ENCODE results near the gene TGIF1.
"Not testable (repeated sequence)": the region's sequence is repeated elsewhere in the genome, so short reads cannot be mapped to it uniquely, and the experiment has no call there.

Gene TGIF1

DNA sequence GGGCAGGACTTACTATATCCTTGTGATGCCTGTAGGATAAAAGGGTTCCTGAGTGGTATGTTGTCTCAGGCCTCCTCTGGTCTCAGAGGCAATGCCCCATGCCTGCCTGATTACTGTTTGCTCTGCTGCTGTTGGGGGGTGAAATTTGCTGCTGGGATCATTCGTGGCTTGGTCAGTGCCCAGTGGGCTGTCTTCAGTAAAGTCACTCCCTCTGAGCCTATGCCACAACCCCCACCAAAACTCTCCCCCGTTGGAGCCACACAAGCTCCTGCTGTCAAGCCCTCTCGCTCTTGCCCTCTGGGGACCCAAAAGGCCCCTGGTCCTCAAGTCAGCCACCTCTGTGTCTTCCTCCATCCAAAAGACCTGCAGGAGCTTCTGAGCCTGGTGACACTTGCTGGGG, 38.6 kb upstream of the TGIF1 start:
- Histone ChIP-seq H3K4me3 (ENCODE audit: low read depth in 1 of 5, low read length in 5 of 5) (peak overlapping the region; percentile 49 to 62 (median 58)), H3K9me3 (ENCODE audit: control insufficient read depth in 5 of 5, low read length in 5 of 5) (no peaks in the 10 kb centered on the region), H3K4me1 (ENCODE audit: control insufficient read depth in 5 of 5, insufficient read depth in 5 of 5, low read length in 5 of 5) (peaks cover 0 to 6% (median 6%) of the 10 kb centered on the region in 5 donors), H3K27ac (ENCODE audit: low read depth, low read length) (no peak overlapping the region), H3K27me3 (ENCODE audit: control insufficient read depth in 5 of 5, insufficient read depth in 4 of 5, low read length in 5 of 5) (peaks cover 0 to 8% (median 7%) of the 10 kb centered on the region in 5 donors), H3K9ac (ENCODE audit: low read length in 5 of 5) (no peak overlapping the region), H3K36me3 (ENCODE audit: control insufficient read depth in 5 of 5, insufficient read depth in 5 of 5, low read length in 5 of 5) (no peaks in the 10 kb centered on the region)

DNA sequence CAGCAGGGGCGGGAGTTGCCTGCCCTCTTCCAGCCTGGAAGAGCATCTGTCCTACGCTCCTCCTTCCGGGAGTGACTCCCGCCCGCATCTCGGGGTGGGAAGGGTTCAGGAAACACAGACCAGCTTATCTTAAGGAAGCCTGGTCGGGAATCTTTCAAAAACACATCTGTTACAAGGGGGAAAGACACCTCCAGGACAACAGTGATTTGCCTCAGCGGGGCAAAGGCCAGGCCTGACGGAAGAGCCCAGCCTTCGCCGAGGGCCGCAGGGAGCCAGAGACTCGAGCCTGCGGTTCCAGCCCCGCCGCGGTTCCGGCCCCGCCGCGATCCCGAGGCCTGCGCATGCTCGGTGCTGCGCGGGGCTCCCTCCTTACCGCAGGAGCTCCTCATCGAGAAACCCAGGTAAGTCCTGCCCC, 38.1 kb upstream of the TGIF1 start:
- Histone ChIP-seq H3K9ac (ENCODE audit: low read length in 5 of 5) (peak overlapping the region in 2 of 5 donors; percentile 20 to 35), H3K4me3 (ENCODE audit: low read depth in 1 of 5, low read length in 5 of 5) (peak overlapping the region; percentile 49 to 62 (median 58)), H3K27me3 (ENCODE audit: control insufficient read depth in 5 of 5, insufficient read depth in 4 of 5, low read length in 5 of 5) (peaks cover 0 to 8% (median 7%) of the 10 kb centered on the region in 5 donors), H3K4me1 (ENCODE audit: control insufficient read depth in 5 of 5, insufficient read depth in 5 of 5, low read length in 5 of 5) (peaks cover 0 to 6% (median 6%) of the 10 kb centered on the region in 5 donors), H3K27ac (ENCODE audit: low read depth, low read length) (no peak overlapping the region), H3K36me3 (ENCODE audit: control insufficient read depth in 5 of 5, insufficient read depth in 5 of 5, low read length in 5 of 5) (no peaks in the 10 kb centered on the region), H3K9me3 (ENCODE audit: control insufficient read depth in 5 of 5, low read length in 5 of 5) (no peaks in the 10 kb centered on the region)

DNA sequence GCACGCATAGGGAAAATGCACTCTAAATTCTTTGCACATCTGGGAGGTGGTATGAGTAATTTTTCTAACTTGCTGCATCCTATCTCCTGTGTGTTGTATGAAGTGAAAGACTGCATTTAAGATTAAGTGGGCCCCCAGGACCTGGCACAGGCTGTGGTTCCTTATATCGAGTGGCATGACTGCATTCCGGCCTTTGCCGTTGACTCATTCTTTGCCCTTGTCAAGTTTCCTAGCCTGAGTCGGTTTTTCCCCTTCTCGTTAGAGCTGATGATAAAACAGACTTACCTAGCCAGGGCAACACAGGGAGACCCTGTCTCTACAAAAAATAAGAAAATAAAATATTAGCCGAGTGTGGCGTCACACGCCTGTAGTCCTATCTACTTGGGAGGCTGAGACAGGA, 37.4 kb upstream of the TGIF1 start:
- not testable (repeated sequence) for H3K27ac ChIP-seq (ENCODE audit: low read depth, low read length); H3K4me1 ChIP-seq (ENCODE audit: control insufficient read depth in 5 of 5, insufficient read depth in 5 of 5, low read length in 5 of 5); H3K9me3 ChIP-seq (ENCODE audit: control insufficient read depth in 5 of 5, low read length in 5 of 5); H3K36me3 ChIP-seq (ENCODE audit: control insufficient read depth in 5 of 5, insufficient read depth in 5 of 5, low read length in 5 of 5); H3K27me3 ChIP-seq (ENCODE audit: control insufficient read depth in 5 of 5, insufficient read depth in 4 of 5, low read length in 5 of 5); H3K9ac ChIP-seq (ENCODE audit: low read length in 5 of 5)
- H3K4me3 ChIP-seq (ENCODE audit: low read depth in 1 of 5, low read length in 5 of 5), result peak overlapping the region in 1 of 5 donors; percentile 27

DNA sequence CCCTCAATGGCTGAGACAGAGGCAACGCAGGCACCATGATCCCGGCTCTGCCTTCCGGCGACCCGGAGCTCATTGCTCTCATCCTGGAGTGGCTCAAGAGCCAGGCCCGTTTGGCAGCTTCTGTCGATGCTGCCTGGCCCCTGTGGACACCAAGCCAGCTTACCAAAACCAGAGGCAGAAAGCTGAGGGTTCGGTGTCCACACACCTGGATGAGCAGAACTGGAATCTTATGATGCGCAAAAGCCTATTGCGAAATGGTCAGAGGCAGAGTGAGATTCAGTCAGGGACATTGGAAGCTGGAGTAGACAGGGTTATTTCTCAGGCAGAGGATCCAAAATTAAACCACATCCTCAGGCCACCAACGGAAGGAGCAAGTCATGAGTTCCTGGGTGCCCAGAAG, 34.9 kb upstream of the TGIF1 start:
- H3K9me3 ChIP-seq (ENCODE audit: control insufficient read depth in 5 of 5, low read length in 5 of 5), result no peaks in the 10 kb centered on the region
- H3K27me3 ChIP-seq (ENCODE audit: control insufficient read depth in 5 of 5, insufficient read depth in 4 of 5, low read length in 5 of 5), result peaks cover 0 to 8% (median 7%) of the 10 kb centered on the region in 5 donors
- H3K9ac ChIP-seq (ENCODE audit: low read length in 5 of 5), result no peak overlapping the region
- H3K27ac ChIP-seq (ENCODE audit: low read depth, low read length), result no peak overlapping the region
- peaks cover 0 to 6% (median 6%) of the 10 kb centered on the region in 5 donors for H3K4me1 ChIP-seq (ENCODE audit: control insufficient read depth in 5 of 5, insufficient read depth in 5 of 5, low read length in 5 of 5)
- H3K36me3 ChIP-seq (ENCODE audit: control insufficient read depth in 5 of 5, insufficient read depth in 5 of 5, low read length in 5 of 5), result no peaks in the 10 kb centered on the region
- no peak overlapping the region for H3K4me3 ChIP-seq (ENCODE audit: low read depth in 1 of 5, low read length in 5 of 5)

DNA sequence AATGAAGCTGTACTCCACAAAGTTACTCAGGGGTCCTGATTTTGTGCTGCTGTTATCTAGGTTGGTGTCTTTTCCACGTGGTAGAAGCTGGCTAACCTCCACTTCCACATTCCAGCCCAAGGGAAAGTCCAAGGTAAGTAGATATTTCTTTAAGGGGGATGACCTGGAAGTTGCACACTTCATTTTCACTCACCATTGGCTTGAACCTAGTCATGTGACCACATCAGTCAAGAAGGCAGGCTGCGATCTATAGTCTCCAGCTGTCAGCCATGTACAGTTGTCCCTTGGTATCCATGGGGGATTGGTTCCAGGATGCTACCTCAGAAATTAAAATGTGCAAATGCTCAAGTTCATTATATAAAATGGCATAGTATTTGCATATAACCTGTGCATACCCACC, 31.9 kb upstream of the TGIF1 start:
- no peaks in the 10 kb centered on the region for H3K27me3 ChIP-seq (ENCODE audit: control insufficient read depth in 5 of 5, insufficient read depth in 4 of 5, low read length in 5 of 5)
- no peak overlapping the region for H3K9ac ChIP-seq (ENCODE audit: low read length in 5 of 5)
- no peaks in the 10 kb centered on the region for H3K36me3 ChIP-seq (ENCODE audit: control insufficient read depth in 5 of 5, insufficient read depth in 5 of 5, low read length in 5 of 5)
- no peaks in the 10 kb centered on the region for H3K4me1 ChIP-seq (ENCODE audit: control insufficient read depth in 5 of 5, insufficient read depth in 5 of 5, low read length in 5 of 5)
- peaks cover 0 to 7% (median 0%) of the 10 kb centered on the region in 5 donors for H3K9me3 ChIP-seq (ENCODE audit: control insufficient read depth in 5 of 5, low read length in 5 of 5)
- H3K27ac ChIP-seq (ENCODE audit: low read depth, low read length), result no peak overlapping the region
- no peak overlapping the region for H3K4me3 ChIP-seq (ENCODE audit: low read depth in 1 of 5, low read length in 5 of 5)

DNA sequence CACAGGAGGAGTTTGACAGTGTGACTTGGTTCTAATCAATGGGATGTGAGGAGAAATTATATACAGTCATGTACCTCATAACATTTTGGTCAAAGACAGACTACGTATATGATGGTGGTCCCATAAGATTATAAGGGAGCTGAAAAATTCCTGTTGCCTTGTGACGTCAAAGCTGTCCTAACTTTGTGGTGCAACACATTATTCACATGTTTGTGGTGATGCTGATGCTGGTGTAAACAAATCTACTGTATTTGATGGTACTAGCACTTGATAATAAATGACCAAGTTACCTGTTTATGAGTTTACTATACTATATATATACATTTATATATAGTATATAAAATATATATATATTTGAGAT, 29.1 kb upstream of the TGIF1 start:
- Histone ChIP-seq H3K4me1 (ENCODE audit: control insufficient read depth in 5 of 5, insufficient read depth in 5 of 5, low read length in 5 of 5) (no peaks in the 10 kb centered on the region), H3K27me3 (ENCODE audit: control insufficient read depth in 5 of 5, insufficient read depth in 4 of 5, low read length in 5 of 5) (no peaks in the 10 kb centered on the region)

DNA sequence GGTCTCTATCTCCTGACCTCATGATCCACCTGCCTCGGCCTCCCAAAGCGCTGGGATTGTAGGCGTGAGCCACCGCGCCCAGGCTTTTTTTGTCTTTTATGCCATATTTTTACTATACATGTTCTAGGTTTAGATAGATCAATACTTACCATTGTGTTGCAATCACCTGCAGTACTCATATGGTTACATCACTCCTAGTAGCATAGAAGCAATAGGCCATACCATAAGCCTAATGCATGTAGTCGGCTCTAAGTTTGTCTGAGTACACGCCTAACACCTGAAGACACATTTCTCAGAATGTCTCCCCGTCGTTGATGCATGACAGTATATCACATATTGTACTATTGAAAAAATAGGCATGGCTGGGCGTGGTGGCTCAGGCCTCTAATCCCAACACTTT, 27.1 kb upstream of the TGIF1 start:
- no peak overlapping the region for H3K27ac ChIP-seq (ENCODE audit: low read depth, low read length)
- H3K9me3 ChIP-seq (ENCODE audit: control insufficient read depth in 5 of 5, low read length in 5 of 5), result peaks cover 0 to 7% (median 0%) of the 10 kb centered on the region in 5 donors
- H3K9ac ChIP-seq (ENCODE audit: low read length in 5 of 5), result no peak overlapping the region
- no peaks in the 10 kb centered on the region for H3K27me3 ChIP-seq (ENCODE audit: control insufficient read depth in 5 of 5, insufficient read depth in 4 of 5, low read length in 5 of 5)
- H3K4me3 ChIP-seq (ENCODE audit: low read depth in 1 of 5, low read length in 5 of 5), result no peak overlapping the region
- no peaks in the 10 kb centered on the region for H3K4me1 ChIP-seq (ENCODE audit: control insufficient read depth in 5 of 5, insufficient read depth in 5 of 5, low read length in 5 of 5)
- no peaks in the 10 kb centered on the region for H3K36me3 ChIP-seq (ENCODE audit: control insufficient read depth in 5 of 5, insufficient read depth in 5 of 5, low read length in 5 of 5)

More for the DNA sequence above, 29.1 kb upstream of the TGIF1 start:
- Histone ChIP-seq H3K9me3 (ENCODE audit: control insufficient read depth in 5 of 5, low read length in 5 of 5) (peaks cover 0 to 7% (median 0%) of the 10 kb centered on the region in 5 donors), H3K27ac (ENCODE audit: low read depth, low read length) (no peak overlapping the region), H3K4me3 (ENCODE audit: low read depth in 1 of 5, low read length in 5 of 5) (no peak overlapping the region), H3K36me3 (ENCODE audit: control insufficient read depth in 5 of 5, insufficient read depth in 5 of 5, low read length in 5 of 5) (no peaks in the 10 kb centered on the region), H3K9ac (ENCODE audit: low read length in 5 of 5) (no peak overlapping the region)

DNA sequence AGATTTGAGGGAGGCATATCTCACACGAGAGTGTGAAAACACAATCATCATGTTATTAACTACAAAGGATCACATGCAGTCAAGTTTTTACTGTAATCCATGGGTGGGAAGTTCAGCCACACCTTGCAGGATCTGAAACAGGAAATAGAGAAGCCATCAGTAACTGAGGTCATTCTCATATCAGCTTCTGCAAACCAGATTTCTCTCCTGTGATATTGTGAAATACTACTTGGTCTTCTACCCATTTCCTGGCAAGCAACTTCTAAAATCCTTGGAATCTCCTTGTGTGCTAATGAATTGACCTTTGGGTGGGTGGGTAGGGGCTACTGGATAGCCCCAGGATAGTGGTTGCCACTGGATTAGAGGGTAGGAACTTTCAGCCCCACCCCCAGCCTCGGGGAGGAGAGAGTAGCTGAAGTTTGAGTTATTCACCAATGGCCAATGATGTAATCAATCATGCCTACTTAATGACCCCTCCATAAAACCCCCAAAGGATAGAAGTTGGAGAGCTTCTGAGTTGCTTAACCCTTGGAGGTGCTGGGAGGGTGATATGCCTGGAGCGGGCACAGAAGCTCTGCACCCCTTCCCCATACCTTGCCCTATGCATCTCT, 25.6 kb upstream of the TGIF1 start:
- H3K27me3 ChIP-seq (ENCODE audit: control insufficient read depth in 5 of 5, insufficient read depth in 4 of 5, low read length in 5 of 5), result no peaks in the 10 kb centered on the region
- H3K4me3 ChIP-seq (ENCODE audit: low read depth in 1 of 5, low read length in 5 of 5), result no peak overlapping the region
- H3K27ac ChIP-seq (ENCODE audit: low read depth, low read length), result no peak overlapping the region
- H3K9me3 ChIP-seq (ENCODE audit: control insufficient read depth in 5 of 5, low read length in 5 of 5), result peaks cover 0 to 7% (median 0%) of the 10 kb centered on the region in 5 donors
- no peaks in the 10 kb centered on the region for H3K4me1 ChIP-seq (ENCODE audit: control insufficient read depth in 5 of 5, insufficient read depth in 5 of 5, low read length in 5 of 5)
- no peaks in the 10 kb centered on the region for H3K36me3 ChIP-seq (ENCODE audit: control insufficient read depth in 5 of 5, insufficient read depth in 5 of 5, low read length in 5 of 5)
- no peak overlapping the region for H3K9ac ChIP-seq (ENCODE audit: low read length in 5 of 5)

DNA sequence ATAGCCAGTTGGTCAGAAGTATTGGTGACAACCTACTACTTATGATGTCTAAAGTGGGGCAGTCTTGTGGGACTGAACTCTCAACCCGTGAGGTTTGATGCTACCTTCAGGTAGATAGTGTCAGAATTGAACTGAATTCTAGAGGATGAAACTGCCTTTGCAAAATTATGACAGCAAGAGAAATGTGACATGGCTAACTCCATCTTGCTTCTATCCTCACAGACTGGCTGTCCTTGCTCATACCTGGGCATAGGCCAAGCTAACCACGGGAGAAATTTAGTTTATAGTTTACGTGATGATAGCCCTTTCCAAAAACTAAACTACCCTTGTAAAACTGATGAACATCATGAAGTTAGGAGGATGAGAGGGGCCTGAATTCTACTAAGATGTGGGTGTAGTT, 24.9 kb upstream of the TGIF1 start:
- H3K9me3 ChIP-seq (ENCODE audit: control insufficient read depth in 5 of 5, low read length in 5 of 5), result peaks cover 0 to 7% (median 0%) of the 10 kb centered on the region in 5 donors
- H3K27ac ChIP-seq (ENCODE audit: low read depth, low read length), result no peak overlapping the region
- H3K4me3 ChIP-seq (ENCODE audit: low read depth in 1 of 5, low read length in 5 of 5), result no peak overlapping the region
- H3K27me3 ChIP-seq (ENCODE audit: control insufficient read depth in 5 of 5, insufficient read depth in 4 of 5, low read length in 5 of 5), result no peaks in the 10 kb centered on the region
- H3K36me3 ChIP-seq (ENCODE audit: control insufficient read depth in 5 of 5, insufficient read depth in 5 of 5, low read length in 5 of 5), result no peaks in the 10 kb centered on the region
- no peak overlapping the region for H3K9ac ChIP-seq (ENCODE audit: low read length in 5 of 5)
- H3K4me1 ChIP-seq (ENCODE audit: control insufficient read depth in 5 of 5, insufficient read depth in 5 of 5, low read length in 5 of 5), result no peaks in the 10 kb centered on the region

DNA sequence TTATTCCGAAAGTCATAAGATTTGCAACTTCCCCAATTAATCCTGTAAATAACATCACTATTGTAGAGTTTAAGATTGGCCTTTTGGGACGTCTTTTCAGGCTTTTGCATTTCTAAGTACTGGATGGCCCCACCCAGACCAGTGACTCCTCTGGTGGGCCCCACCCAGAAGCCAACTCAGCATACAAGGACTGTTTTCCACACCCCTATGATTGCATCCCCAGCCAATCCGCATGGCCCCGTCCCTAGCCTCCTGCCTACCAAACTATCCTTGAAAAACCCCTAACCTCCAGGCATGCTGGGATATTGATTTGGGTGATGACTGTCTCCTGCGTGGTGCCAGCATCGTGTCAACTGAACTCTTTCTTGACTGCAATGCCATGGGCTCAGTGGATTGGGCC, 24.5 kb upstream of the TGIF1 start:
- H3K9me3 ChIP-seq (ENCODE audit: control insufficient read depth in 5 of 5, low read length in 5 of 5), result peaks cover 0 to 4% (median 0%) of the 10 kb centered on the region in 5 donors
- H3K4me3 ChIP-seq (ENCODE audit: low read depth in 1 of 5, low read length in 5 of 5), result no peak overlapping the region
- no peak overlapping the region for H3K27ac ChIP-seq (ENCODE audit: low read depth, low read length)
- no peaks in the 10 kb centered on the region for H3K27me3 ChIP-seq (ENCODE audit: control insufficient read depth in 5 of 5, insufficient read depth in 4 of 5, low read length in 5 of 5)
- no peaks in the 10 kb centered on the region for H3K36me3 ChIP-seq (ENCODE audit: control insufficient read depth in 5 of 5, insufficient read depth in 5 of 5, low read length in 5 of 5)
- H3K4me1 ChIP-seq (ENCODE audit: control insufficient read depth in 5 of 5, insufficient read depth in 5 of 5, low read length in 5 of 5), result no peaks in the 10 kb centered on the region
- H3K9ac ChIP-seq (ENCODE audit: low read length in 5 of 5), result no peak overlapping the region

Measured in subcutaneous abdominal adipose tissue (tissue), 5 donors.